GM23248 (cell line): ENCODE measurements around the gene MGAT5.

ENCODE experiments used
- EZH2 ChIP-seq: fragments of 200-600 bp; sonication (generic); IDR thresholded peaks from 2 replicates; pipeline ENCODE4 v1.6.1; 2018; ENCODE audit warnings: antibody characterized with exemption, mild to moderate bottlenecking; ENCODE audit not compliant: insufficient read depth, poor library complexity, severe bottlenecking
- EZH2phosphoT487 ChIP-seq: fragments of 200-600 bp; sonication (generic); IDR thresholded peaks from 2 replicates; pipeline ENCODE4 v1.6.1; 2018; ENCODE audit warnings: antibody characterized with exemption, moderate library complexity, mild to moderate bottlenecking, low read depth; ENCODE audit not compliant: insufficient read depth

DNA sequence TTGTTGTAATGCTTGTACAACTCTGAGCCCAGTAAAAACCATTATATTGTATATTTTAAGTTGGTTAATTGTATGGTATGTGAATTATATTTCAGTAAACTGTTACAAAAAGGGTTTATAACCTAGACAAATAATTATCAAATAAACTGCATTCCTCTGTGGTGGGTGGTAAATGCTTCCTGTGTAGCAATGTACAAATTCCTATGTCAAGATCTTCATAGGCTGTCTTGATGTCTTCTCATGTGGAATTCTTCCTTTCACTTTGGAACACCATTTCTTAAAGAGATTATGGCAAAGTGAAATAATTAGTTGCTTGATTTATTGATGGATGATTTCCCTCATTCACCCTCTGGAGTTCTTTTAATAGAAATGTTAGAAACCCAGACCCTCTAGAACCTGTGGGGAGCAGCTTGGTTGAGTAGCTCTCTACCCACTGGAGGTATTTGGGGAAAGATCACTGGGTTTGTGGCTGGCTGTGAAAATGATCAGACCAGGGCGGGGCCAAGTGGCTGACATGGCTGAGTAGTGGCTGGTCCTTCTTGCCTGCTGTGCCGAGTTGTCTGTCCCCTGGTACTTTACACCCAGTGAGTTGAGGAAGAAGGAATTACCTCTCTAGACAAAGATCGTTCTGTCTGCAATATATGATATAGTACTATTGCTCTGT lies 22.4 kb upstream of the MGAT5 start:
- TF ChIP-seq EZH2 (no peak), EZH2phosphoT487 (no peak)
